Body of pancreas (tissue), 4 donors: ENCODE results near the gene GAB2.
"Not testable (repeated sequence)": the region's sequence is repeated elsewhere in the genome, so short reads cannot be mapped to it uniquely, and the experiment has no call there.

ENCODE experiments used
- CTCF ChIP-seq, 7 experiments: fragments of 450-650 bp in 4 of 7; fragments of 200-600 bp in 3 of 7; sonication (generic) in 3 of 7; IDR thresholded peaks; one replicate each; pipeline ENCODE4 v1.5.1; 2016 to 2019; ENCODE audit warnings: antibody characterized with exemption in 7 of 7
- POLR2A ChIP-seq, 3 donors: fragments of 450-650 bp; IDR thresholded peaks; one replicate each; pipeline ENCODE4 v1.6.1; 2016; ENCODE audit warnings: antibody characterized with exemption in 3 of 3, mild to moderate bottlenecking in 2 of 3

- TF ChIP-seq CTCF, POLR2A (IDR thresholded peaks at IDR 0.05): not testable (repeated sequence)
These were observed 47.2 kb upstream of the GAB2 start for GRCh38 chr11:78464787-78465168.
